ENCODE data around the gene C5AR2.

C5AR2 gene

DNA sequence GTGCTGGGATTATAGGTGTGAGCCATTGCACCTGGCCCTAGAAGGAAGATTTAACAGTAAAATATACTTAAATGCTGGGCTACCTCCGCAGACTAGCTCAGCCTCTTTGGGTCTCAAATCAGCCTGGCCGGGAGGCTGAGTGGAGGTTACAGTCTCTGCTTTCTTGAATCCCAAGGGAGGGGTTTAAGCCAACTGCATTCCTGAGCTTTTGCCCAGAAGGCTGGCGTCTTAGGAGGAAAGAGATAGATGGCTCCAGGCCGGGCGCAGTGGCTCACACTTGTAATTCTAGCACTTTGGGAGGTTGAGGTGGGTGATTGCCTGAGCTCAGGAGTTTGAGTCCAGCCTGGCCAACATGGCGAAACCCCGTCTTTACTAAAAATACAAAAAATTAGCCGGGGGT, 22.9 kb upstream of the C5AR2 start:
- no peak overlapping the region for H3K27ac ChIP-seq (ENCODE audit: low read length)

DNA sequence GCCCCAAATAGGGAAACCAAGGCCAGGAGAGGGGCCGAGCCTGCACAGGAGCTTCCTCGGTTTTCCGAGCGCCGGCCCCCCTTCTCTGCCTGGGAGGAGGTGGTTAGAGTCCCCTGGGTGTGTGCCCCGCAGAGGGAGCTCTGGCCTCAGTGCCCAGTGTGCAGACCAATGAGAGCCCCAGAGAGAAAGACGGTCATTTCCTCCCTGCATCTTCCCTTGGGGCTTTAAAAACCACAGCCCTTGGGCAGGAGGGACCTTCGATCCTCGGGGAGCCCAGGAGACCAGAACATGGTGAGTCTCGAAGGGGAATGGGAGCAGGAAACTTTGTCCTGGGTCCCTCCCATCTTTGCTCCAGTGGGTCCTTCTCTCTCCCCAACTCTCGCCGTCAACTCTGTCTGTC, 22.4 kb upstream of the C5AR2 start, which contains the start of gene C5AR1:
Gene C5AR1, plus strand, starts transcription at position 254 of the 400 bp plus-strand sequence. Its CDS starts 35 bp downstream, at position 289.
- Histone ChIP-seq H3K27ac (ENCODE audit: low read length) (no peak within 1 kb of the TSS), H3K9ac (ENCODE audit: low read length) (no peak within 1 kb of the TSS), H3K4me2 (ENCODE audit: low read length) (no peak within 1 kb of the TSS), H3K4me3 (ENCODE audit: low read length) (no peak within 1 kb of the TSS), H4K20me1 (ENCODE audit: insufficient read depth, low read length) (no peaks in the 10 kb centered on the region), H3K36me3 (replicated peaks; ENCODE audit: low read depth, low read length) (no peaks in the 10 kb centered on the region), H3K27me3 (ENCODE audit: low read depth, low read length) (peaks cover 12% of the 10 kb centered on the region; the same call in 1 of the 2 replicates), H2AFZ (ENCODE audit: low read depth, low read length) (0 out of 2 replicates have a peak within 1 kb of the TSS, but pooled peaks have one; percentile 41), H3K9me3 (ENCODE audit: insufficient read depth, low read length) (no peaks in the 10 kb centered on the region), H3K4me1 (ENCODE audit: low read length) (peaks cover 7% of the 10 kb centered on the region; the same call in 1 of the 2 replicates), H3K79me2 (ENCODE audit: low read length) (no peaks in the 10 kb centered on the region)
- TF ChIP-seq EZH2phosphoT487 (IDR thresholded peaks at IDR 0.05; ENCODE audit: low read depth): no peak
- TF ChIP-seq, protein P1, sequence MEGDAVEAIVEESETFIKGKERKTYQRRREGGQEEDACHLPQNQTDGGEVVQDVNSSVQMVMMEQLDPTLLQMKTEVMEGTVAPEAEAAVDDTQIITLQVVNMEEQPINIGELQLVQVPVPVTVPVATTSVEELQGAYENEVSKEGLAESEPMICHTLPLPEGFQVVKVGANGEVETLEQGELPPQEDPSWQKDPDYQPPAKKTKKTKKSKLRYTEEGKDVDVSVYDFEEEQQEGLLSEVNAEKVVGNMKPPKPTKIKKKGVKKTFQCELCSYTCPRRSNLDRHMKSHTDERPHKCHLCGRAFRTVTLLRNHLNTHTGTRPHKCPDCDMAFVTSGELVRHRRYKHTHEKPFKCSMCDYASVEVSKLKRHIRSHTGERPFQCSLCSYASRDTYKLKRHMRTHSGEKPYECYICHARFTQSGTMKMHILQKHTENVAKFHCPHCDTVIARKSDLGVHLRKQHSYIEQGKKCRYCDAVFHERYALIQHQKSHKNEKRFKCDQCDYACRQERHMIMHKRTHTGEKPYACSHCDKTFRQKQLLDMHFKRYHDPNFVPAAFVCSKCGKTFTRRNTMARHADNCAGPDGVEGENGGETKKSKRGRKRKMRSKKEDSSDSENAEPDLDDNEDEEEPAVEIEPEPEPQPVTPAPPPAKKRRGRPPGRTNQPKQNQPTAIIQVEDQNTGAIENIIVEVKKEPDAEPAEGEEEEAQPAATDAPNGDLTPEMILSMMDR (IDR thresholded peaks at IDR 0.05; ENCODE audit: low read depth, low read length): no peak

More for the DNA sequence above, 22.9 kb upstream of the C5AR2 start:
- Histone ChIP-seq H3K4me3 (ENCODE audit: low read length) (no peak overlapping the region), H4K20me1 (ENCODE audit: insufficient read depth, low read length) (no peaks in the 10 kb centered on the region), H3K9ac (ENCODE audit: low read length) (no peak overlapping the region), H3K79me2 (ENCODE audit: low read length) (no peaks in the 10 kb centered on the region), H3K4me1 (ENCODE audit: low read length) (peaks cover 7% of the 10 kb centered on the region; the same call in 1 of the 2 replicates), H2AFZ (ENCODE audit: low read depth, low read length) (no peak overlapping the region), H3K27me3 (ENCODE audit: low read depth, low read length) (peaks cover 12% of the 10 kb centered on the region; the same call in 1 of the 2 replicates), H3K4me2 (ENCODE audit: low read length) (no peak overlapping the region), H3K36me3 (replicated peaks; ENCODE audit: low read depth, low read length) (no peaks in the 10 kb centered on the region), H3K9me3 (ENCODE audit: insufficient read depth, low read length) (no peaks in the 10 kb centered on the region)
- TF ChIP-seq, protein P1 (IDR thresholded peaks at IDR 0.05; ENCODE audit: low read depth, low read length): no peak
- TF ChIP-seq EZH2phosphoT487 (IDR thresholded peaks at IDR 0.05; ENCODE audit: low read depth): no peak

DNA sequence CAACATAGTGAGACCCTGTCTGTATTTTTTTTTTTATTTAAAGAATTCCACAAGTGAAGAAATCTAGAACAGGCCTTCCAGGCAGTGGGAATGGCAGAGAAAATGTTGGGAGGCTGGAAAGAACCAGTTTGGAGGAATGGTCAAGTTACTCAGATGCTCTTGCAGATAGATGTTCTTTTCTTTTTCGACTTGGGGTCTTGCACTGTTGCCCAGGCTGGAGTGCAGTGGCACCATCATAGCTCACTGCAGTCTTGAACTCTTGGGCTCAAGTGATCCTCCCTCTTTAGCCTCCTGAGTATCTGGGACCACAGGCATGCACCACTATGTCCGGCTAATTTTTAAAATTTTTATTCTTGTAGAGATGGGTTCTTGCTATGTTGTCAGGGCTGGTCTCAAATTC, 21.7 kb upstream of the C5AR2 start:
- TF ChIP-seq, protein P1 (IDR thresholded peaks at IDR 0.05; ENCODE audit: low read depth, low read length): no peak
- no peak for TF ChIP-seq EZH2phosphoT487 (IDR thresholded peaks at IDR 0.05; ENCODE audit: low read depth)
- Histone ChIP-seq H4K20me1 (ENCODE audit: insufficient read depth, low read length) (no peaks in the 10 kb centered on the region), H3K9me3 (ENCODE audit: insufficient read depth, low read length) (no peaks in the 10 kb centered on the region), H3K4me3 (ENCODE audit: low read length) (no peak overlapping the region), H2AFZ (ENCODE audit: low read depth, low read length) (no peak overlapping the region), H3K27ac (ENCODE audit: low read length) (no peak overlapping the region), H3K79me2 (ENCODE audit: low read length) (no peaks in the 10 kb centered on the region), H3K4me2 (ENCODE audit: low read length) (no peak overlapping the region), H3K4me1 (ENCODE audit: low read length) (peaks cover 3% of the 10 kb centered on the region; the same call in 1 of the 2 replicates), H3K27me3 (ENCODE audit: low read depth, low read length) (peaks cover 15% of the 10 kb centered on the region; the same call in 1 of the 2 replicates), H3K36me3 (replicated peaks; ENCODE audit: low read depth, low read length) (no peaks in the 10 kb centered on the region), H3K9ac (ENCODE audit: low read length) (no peak overlapping the region)

DNA sequence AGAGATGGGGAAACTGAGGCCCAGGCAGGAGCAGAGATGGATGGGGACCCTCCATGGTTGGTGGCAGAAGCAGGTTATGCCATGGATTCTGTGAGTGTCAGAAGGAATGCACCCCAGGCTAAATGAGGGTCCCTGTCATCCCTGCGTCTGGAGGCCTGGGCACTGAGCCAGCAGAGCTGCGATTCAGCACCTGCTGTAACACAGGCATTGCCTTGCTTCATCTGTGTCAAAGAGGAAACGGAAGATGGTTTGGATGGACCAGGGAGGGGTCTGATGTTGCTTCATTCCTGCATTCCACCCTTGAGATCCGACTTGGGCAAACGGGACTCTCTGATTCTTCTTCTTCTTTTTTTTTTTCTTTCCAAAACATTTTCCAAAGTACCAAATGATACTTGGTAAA, 21.2 kb upstream of the C5AR2 start:
- no peaks in the 10 kb centered on the region for H3K9me3 ChIP-seq (ENCODE audit: insufficient read depth, low read length)
- H3K36me3 ChIP-seq (replicated peaks; ENCODE audit: low read depth, low read length): no peaks in the 10 kb centered on the region
- no peaks in the 10 kb centered on the region for H3K79me2 ChIP-seq (ENCODE audit: low read length)
- peaks cover 15% of the 10 kb centered on the region; the same call in 1 of the 2 replicates for H3K27me3 ChIP-seq (ENCODE audit: low read depth, low read length)
- no peak overlapping the region for H3K9ac ChIP-seq (ENCODE audit: low read length)
- H3K4me1 ChIP-seq (ENCODE audit: low read length): no peaks in the 10 kb centered on the region
- no peak overlapping the region for H3K4me2 ChIP-seq (ENCODE audit: low read length)
- H4K20me1 ChIP-seq (ENCODE audit: insufficient read depth, low read length): no peaks in the 10 kb centered on the region
- H3K27ac ChIP-seq (ENCODE audit: low read length): no peak overlapping the region
- H2AFZ ChIP-seq (ENCODE audit: low read depth, low read length): no peak overlapping the region
- TF ChIP-seq, protein P1 (IDR thresholded peaks at IDR 0.05; ENCODE audit: low read depth, low read length): no peak
- no peak for TF ChIP-seq EZH2phosphoT487 (IDR thresholded peaks at IDR 0.05; ENCODE audit: low read depth)
- H3K4me3 ChIP-seq (ENCODE audit: low read length): no peak overlapping the region
